Dendritic cell treated with granulocyte-macrophage colony-stimulating factor and Interleukin-4, amounts not matched to agents 40 ng/mL and 50 ng/mL, for 4 days (primary cell): ENCODE data around the gene AGAP1.

Experiments used
- H3K27ac Mint-ChIP-seq: one replicate; pipeline ENCODE4 v1.8.0; 2022; ENCODE audit warnings: mild to moderate bottlenecking, mixed read lengths
- H3K27me3 Mint-ChIP-seq: one replicate; pipeline ENCODE4 v1.8.0; 2022; ENCODE audit warnings: mild to moderate bottlenecking, mixed read lengths
- H3K36me3 Mint-ChIP-seq: one replicate; pipeline ENCODE4 v1.8.0; 2022; ENCODE audit warnings: low read depth, mixed read lengths
- H3K4me1 Mint-ChIP-seq: one replicate; pipeline ENCODE4 v1.8.0; 2022; ENCODE audit warnings: low read depth, mixed read lengths
- H3K4me3 Mint-ChIP-seq: one replicate; pipeline ENCODE4 v1.8.0; 2022; ENCODE audit warnings: mild to moderate bottlenecking, moderate library complexity, mixed read lengths
- H3K9me3 Mint-ChIP-seq: one replicate; pipeline ENCODE4 v1.8.0; 2022; ENCODE audit warnings: mixed read lengths
- intact Hi-C: fragments of 100-400 bp; cut with micrococcal nuclease; formaldehyde crosslinking; loops from one replicate; pipeline ENCODE4 v1.15.0; 2022

The AGAP1 gene

GRCh38 chr2:235806986-235807750, 313.3 kb downstream of the AGAP1 start:
- Mint-ChIP-seq H3K36me3 (no peaks in the 10 kb centered on the region), H3K4me3 (no peak overlapping the region), H3K9me3 (no peaks in the 10 kb centered on the region), H3K27me3 (no peaks in the 10 kb centered on the region), H3K27ac (no peak overlapping the region), H3K4me1 (no peaks in the 10 kb centered on the region)
- intact Hi-C loops, result no loop called here

- intact Hi-C loops, result no loop called here
- no peak overlapping the region for H3K4me3 Mint-ChIP-seq
- H3K27ac Mint-ChIP-seq, result no peak overlapping the region
- no peaks in the 10 kb centered on the region for H3K4me1 Mint-ChIP-seq
- no peaks in the 10 kb centered on the region for H3K9me3 Mint-ChIP-seq
- no peaks in the 10 kb centered on the region for H3K36me3 Mint-ChIP-seq
- no peaks in the 10 kb centered on the region for H3K27me3 Mint-ChIP-seq
Observed at GRCh38 chr2:235808366-235808765, 314.5 kb downstream of the AGAP1 start.

- Mint-ChIP-seq H3K27ac (no peak overlapping the region), H3K9me3 (no peaks in the 10 kb centered on the region), H3K4me3 (no peak overlapping the region), H3K4me1 (no peaks in the 10 kb centered on the region), H3K27me3 (no peaks in the 10 kb centered on the region), H3K36me3 (no peaks in the 10 kb centered on the region)
- intact Hi-C loops, result no loop called here
Observed at GRCh38 chr2:235810252-235810651, 316.4 kb downstream of the AGAP1 start.

- intact Hi-C loops, result no loop called here
- Mint-ChIP-seq H3K9me3 (no peaks in the 10 kb centered on the region), H3K4me3 (no peak overlapping the region), H3K36me3 (no peaks in the 10 kb centered on the region), H3K27me3 (no peaks in the 10 kb centered on the region), H3K27ac (no peak overlapping the region), H3K4me1 (no peaks in the 10 kb centered on the region)
Observed at GRCh38 chr2:235810846-235811245, 317.0 kb downstream of the AGAP1 start.

- Mint-ChIP-seq H3K36me3 (no peaks in the 10 kb centered on the region), H3K4me3 (no peak overlapping the region), H3K27me3 (no peaks in the 10 kb centered on the region), H3K27ac (no peak overlapping the region), H3K4me1 (no peaks in the 10 kb centered on the region), H3K9me3 (no peaks in the 10 kb centered on the region)
- intact Hi-C loops, result no loop called here
Observed at GRCh38 chr2:235811446-235812184, 317.8 kb downstream of the AGAP1 start.

- intact Hi-C loops, result no loop called here
- H3K9me3 Mint-ChIP-seq, result no peaks in the 10 kb centered on the region
- H3K27me3 Mint-ChIP-seq, result no peaks in the 10 kb centered on the region
- no peak overlapping the region for H3K27ac Mint-ChIP-seq
- no peak overlapping the region for H3K4me3 Mint-ChIP-seq
- H3K4me1 Mint-ChIP-seq, result no peaks in the 10 kb centered on the region
- no peaks in the 10 kb centered on the region for H3K36me3 Mint-ChIP-seq
Observed at GRCh38 chr2:235812185-235812665, 318.4 kb downstream of the AGAP1 start.

GRCh38 chr2:235813398-235813797, 319.6 kb downstream of the AGAP1 start:
- H3K9me3 Mint-ChIP-seq, result no peaks in the 10 kb centered on the region
- no peaks in the 10 kb centered on the region for H3K36me3 Mint-ChIP-seq
- H3K4me3 Mint-ChIP-seq, result no peak overlapping the region
- no peaks in the 10 kb centered on the region for H3K27me3 Mint-ChIP-seq
- intact Hi-C loops, result no loop called here
- H3K27ac Mint-ChIP-seq, result no peak overlapping the region
- no peaks in the 10 kb centered on the region for H3K4me1 Mint-ChIP-seq

- no peak overlapping the region for H3K27ac Mint-ChIP-seq
- intact Hi-C loops, result no loop called here
- no peaks in the 10 kb centered on the region for H3K27me3 Mint-ChIP-seq
- H3K36me3 Mint-ChIP-seq, result no peaks in the 10 kb centered on the region
- H3K4me3 Mint-ChIP-seq, result no peak overlapping the region
- no peaks in the 10 kb centered on the region for H3K4me1 Mint-ChIP-seq
- H3K9me3 Mint-ChIP-seq, result peaks cover 9% of the 10 kb centered on the region
Observed at GRCh38 chr2:235820571-235820970, 326.7 kb downstream of the AGAP1 start.

- no peaks in the 10 kb centered on the region for H3K4me1 Mint-ChIP-seq
- H3K36me3 Mint-ChIP-seq, result no peaks in the 10 kb centered on the region
- no peak overlapping the region for H3K27ac Mint-ChIP-seq
- H3K27me3 Mint-ChIP-seq, result no peaks in the 10 kb centered on the region
- peaks cover 9% of the 10 kb centered on the region for H3K9me3 Mint-ChIP-seq
- intact Hi-C loops, result no loop called here
- H3K4me3 Mint-ChIP-seq, result no peak overlapping the region
Observed at GRCh38 chr2:235824331-235824730, 330.5 kb downstream of the AGAP1 start.

GRCh38 chr2:235825946-235826345, 332.1 kb downstream of the AGAP1 start:
- no peak overlapping the region for H3K27ac Mint-ChIP-seq
- H3K36me3 Mint-ChIP-seq, result no peaks in the 10 kb centered on the region
- no peaks in the 10 kb centered on the region for H3K27me3 Mint-ChIP-seq
- peaks cover 9% of the 10 kb centered on the region for H3K9me3 Mint-ChIP-seq
- no peaks in the 10 kb centered on the region for H3K4me1 Mint-ChIP-seq
- no peak overlapping the region for H3K4me3 Mint-ChIP-seq
- intact Hi-C loops, result no loop called here

- no peaks in the 10 kb centered on the region for H3K36me3 Mint-ChIP-seq
- no peaks in the 10 kb centered on the region for H3K4me1 Mint-ChIP-seq
- H3K27ac Mint-ChIP-seq, result no peak overlapping the region
- H3K4me3 Mint-ChIP-seq, result no peak overlapping the region
- peaks cover 8% of the 10 kb centered on the region for H3K9me3 Mint-ChIP-seq
- intact Hi-C loops, result no loop called here
- no peaks in the 10 kb centered on the region for H3K27me3 Mint-ChIP-seq
Observed at GRCh38 chr2:235826826-235827225, 333.0 kb downstream of the AGAP1 start.

GRCh38 chr2:235827585-235827992, 333.7 kb downstream of the AGAP1 start:
- H3K27ac Mint-ChIP-seq, result no peak overlapping the region
- H3K9me3 Mint-ChIP-seq, result peaks cover under 1% of the 10 kb centered on the region
- no peaks in the 10 kb centered on the region for H3K36me3 Mint-ChIP-seq
- H3K4me3 Mint-ChIP-seq, result no peak overlapping the region
- H3K4me1 Mint-ChIP-seq, result no peaks in the 10 kb centered on the region
- H3K27me3 Mint-ChIP-seq, result peaks cover 1% of the 10 kb centered on the region
- intact Hi-C loops, result no loop called here

GRCh38 chr2:235829726-235830125, 335.9 kb downstream of the AGAP1 start:
- intact Hi-C loops, result no loop called here
- Mint-ChIP-seq H3K27ac (no peak overlapping the region), H3K4me1 (no peaks in the 10 kb centered on the region), H3K27me3 (peaks cover 1% of the 10 kb centered on the region), H3K9me3 (no peaks in the 10 kb centered on the region), H3K36me3 (no peaks in the 10 kb centered on the region), H3K4me3 (no peak overlapping the region)

GRCh38 chr2:235831755-235832154, 337.9 kb downstream of the AGAP1 start:
- Mint-ChIP-seq H3K4me3 (no peak overlapping the region), H3K4me1 (no peaks in the 10 kb centered on the region), H3K9me3 (no peaks in the 10 kb centered on the region), H3K36me3 (no peaks in the 10 kb centered on the region), H3K27me3 (peaks cover 1% of the 10 kb centered on the region), H3K27ac (no peak overlapping the region)
- intact Hi-C loops, result no loop called here
